Ishikawa (cell line): Measurements from ENCODE around the gene HOXB3.

Source experiments
- CREB1 ChIP-seq: IDR thresholded peaks from 2 replicates; pipeline ENCODE4 v1.6.1; 2012; ENCODE audit warnings: low read depth
- FOXM1 ChIP-seq: IDR thresholded peaks from 2 replicates; pipeline ENCODE4 v1.6.1; 2012; ENCODE audit warnings: low read depth, borderline replicate concordance
- MAX ChIP-seq: IDR thresholded peaks from 2 replicates; pipeline ENCODE4 v1.6.1; 2012
- NFIC ChIP-seq: IDR thresholded peaks from 2 replicates; pipeline ENCODE4 v1.6.1; 2012
- REST ChIP-seq: IDR thresholded peaks from 2 replicates; pipeline ENCODE4 v1.6.1; 2012; ENCODE audit warnings: low read depth, mild to moderate bottlenecking
- TAF1 ChIP-seq: IDR thresholded peaks from 2 replicates; pipeline ENCODE4 v1.6.1; 2012; ENCODE audit warnings: low read depth, mild to moderate bottlenecking
- USF1 ChIP-seq: IDR thresholded peaks from 2 replicates; pipeline ENCODE4 v1.6.1; 2012
- YY1 ChIP-seq: IDR thresholded peaks from 2 replicates; pipeline ENCODE4 v1.6.1; 2012; ENCODE audit warnings: low read depth

- TF ChIP-seq TAF1 (no peak), NFIC (no peak), FOXM1 (no peak), CREB1 (no peak), USF1 (no peak), REST (no peak), MAX (no peak), YY1 (no peak)
These were observed 21.2 kb upstream of the HOXB3 start for GRCh38 chr17:48611213-48611612.
